Measurements from ENCODE around the gene SOX11. TPM values are rescaled to one million over a fixed set of nuclear protein-coding genes. Genes with fewer than 3 reads are reported as not detected.

Gene SOX11
- total RNA-seq, 1 experiment from 2014 or later: not detected

GRCh38 chr2:5698134-5698533 is 6.0 kb downstream of the SOX11 start:
- BruUV-seq (replicated peaks): no TSS peak
- POLR2A ChIA-PET: no interaction called here
- H3K36me3 Mint-ChIP-seq (ENCODE audit: insufficient read depth, unreplicated experiment): no peaks in the 10 kb centered on the region
- H3K27ac Mint-ChIP-seq (ENCODE audit: low read depth, unreplicated experiment): no peak overlapping the region
- CTCF ChIA-PET: interaction anchor here (0.6 kb wide), 1 partner anchor 478 kb away, joined by 6 read pairs; no protein-coding TSS in a partner anchor
- H3K4me3 Mint-ChIP-seq (ENCODE audit: unreplicated experiment): no peak overlapping the region
- peaks cover 6% of the 10 kb centered on the region for H3K4me1 Mint-ChIP-seq (ENCODE audit: insufficient read depth, unreplicated experiment)
- no peaks in the 10 kb centered on the region for H3K27me3 Mint-ChIP-seq (ENCODE audit: insufficient read depth, unreplicated experiment)
- no peak for TF ChIP-seq CTCF (IDR thresholded peaks at IDR 0.05; ENCODE audit: unreplicated experiment)
- no peaks in the 10 kb centered on the region for H3K9me3 Mint-ChIP-seq (ENCODE audit: unreplicated experiment)
- intact Hi-C loops (cut with micrococcal nuclease): no loop called here
- DNase-seq (ENCODE audit: unreplicated experiment): no peak

- TF ChIP-seq CTCF (IDR thresholded peaks at IDR 0.05; ENCODE audit: unreplicated experiment): no peak
- intact Hi-C loops (cut with micrococcal nuclease): no loop called here
- no peak overlapping the region for H3K4me3 Mint-ChIP-seq (ENCODE audit: unreplicated experiment)
- H3K9me3 Mint-ChIP-seq (ENCODE audit: unreplicated experiment): no peaks in the 10 kb centered on the region
- DNase-seq (ENCODE audit: unreplicated experiment): no peak
- no peak overlapping the region for H3K27ac Mint-ChIP-seq (ENCODE audit: low read depth, unreplicated experiment)
- no peaks in the 10 kb centered on the region for H3K27me3 Mint-ChIP-seq (ENCODE audit: insufficient read depth, unreplicated experiment)
- ChIA-PET POLR2A (no interaction called here), CTCF (no interaction called here)
- H3K4me1 Mint-ChIP-seq (ENCODE audit: insufficient read depth, unreplicated experiment): peaks cover 6% of the 10 kb centered on the region
- no peaks in the 10 kb centered on the region for H3K36me3 Mint-ChIP-seq (ENCODE audit: insufficient read depth, unreplicated experiment)
- BruUV-seq (replicated peaks): no TSS peak
Observed at GRCh38 chr2:5699963-5700362, 7.8 kb downstream of the SOX11 start.

- no peak for DNase-seq (ENCODE audit: unreplicated experiment)
Observed at GRCh38 chr2:5700551-5700950, 8.4 kb downstream of the SOX11 start.

GRCh38 chr2:5701266-5701665 is 9.1 kb downstream of the SOX11 start:
- no peak for DNase-seq (ENCODE audit: unreplicated experiment)
- no peak overlapping the region for H3K27ac Mint-ChIP-seq (ENCODE audit: low read depth, unreplicated experiment)
- no peaks in the 10 kb centered on the region for H3K27me3 Mint-ChIP-seq (ENCODE audit: insufficient read depth, unreplicated experiment)
- H3K9me3 Mint-ChIP-seq (ENCODE audit: unreplicated experiment): no peaks in the 10 kb centered on the region
- intact Hi-C loops (cut with micrococcal nuclease): no loop called here
- no peak overlapping the region for H3K4me3 Mint-ChIP-seq (ENCODE audit: unreplicated experiment)
- no TSS peak for BruUV-seq (replicated peaks)
- ChIA-PET POLR2A (no interaction called here), CTCF (no interaction called here)
- peaks cover 6% of the 10 kb centered on the region for H3K4me1 Mint-ChIP-seq (ENCODE audit: insufficient read depth, unreplicated experiment)
- TF ChIP-seq CTCF (IDR thresholded peaks at IDR 0.05; ENCODE audit: unreplicated experiment): no peak
- no peaks in the 10 kb centered on the region for H3K36me3 Mint-ChIP-seq (ENCODE audit: insufficient read depth, unreplicated experiment)

More at GRCh38 chr2:5700551-5700950, 8.4 kb downstream of the SOX11 start:
- Mint-ChIP-seq H3K36me3 (ENCODE audit: insufficient read depth, unreplicated experiment) (no peaks in the 10 kb centered on the region), H3K27me3 (ENCODE audit: insufficient read depth, unreplicated experiment) (no peaks in the 10 kb centered on the region), H3K9me3 (ENCODE audit: unreplicated experiment) (no peaks in the 10 kb centered on the region), H3K4me3 (ENCODE audit: unreplicated experiment) (no peak overlapping the region), H3K27ac (ENCODE audit: low read depth, unreplicated experiment) (no peak overlapping the region), H3K4me1 (ENCODE audit: insufficient read depth, unreplicated experiment) (peaks cover 6% of the 10 kb centered on the region)
- BruUV-seq (replicated peaks): no TSS peak
- POLR2A ChIA-PET: no interaction called here
- no peak for TF ChIP-seq CTCF (IDR thresholded peaks at IDR 0.05; ENCODE audit: unreplicated experiment)
- intact Hi-C loops (cut with micrococcal nuclease): no loop called here
- CTCF ChIA-PET: no interaction called here

Data from MCF 10A (cell line).